Measurements from ENCODE around the gene OR2T6.

- TF ChIP-seq ZNF138 (tag by site-specific recombination; IDR thresholded peaks at IDR 0.05; ENCODE audit: borderline replicate concordance), result no peak
- no peak for TF ChIP-seq ZNF529 (tag by site-specific recombination; IDR thresholded peaks at IDR 0.05; ENCODE audit: insufficient replicate concordance)
- TF ChIP-seq ZNF473 (tag by site-specific recombination; IDR thresholded peaks at IDR 0.05), result no peak
- no peak for TF ChIP-seq ZNF350 (tag by site-specific recombination; IDR thresholded peaks at IDR 0.05)
- no peak for TF ChIP-seq ZNF362 (tag by site-specific recombination; IDR thresholded peaks at IDR 0.05)
- no peak for TF ChIP-seq CTCF (tag by site-specific recombination; IDR thresholded peaks at IDR 0.05)
- TF ChIP-seq ZNF701 (tag by site-specific recombination; IDR thresholded peaks at IDR 0.05), result no peak
- no peak for TF ChIP-seq ZNF426 (tag by site-specific recombination; IDR thresholded peaks at IDR 0.05)
- no peak for TF ChIP-seq ZBTB49 (tag by site-specific recombination; IDR thresholded peaks at IDR 0.05; ENCODE audit: low read depth)
- no peak for TF ChIP-seq ZNF155 (tag by site-specific recombination; IDR thresholded peaks at IDR 0.05)
- no peak for TF ChIP-seq ZBTB7A (tag by site-specific recombination; IDR thresholded peaks at IDR 0.05; ENCODE audit: low read depth)
- no peak for TF ChIP-seq ZNF302 (tag by site-specific recombination; IDR thresholded peaks at IDR 0.05; ENCODE audit: low read depth)
- TF ChIP-seq GLI4 (tag by site-specific recombination; IDR thresholded peaks at IDR 0.05), result no peak
- no peak for TF ChIP-seq ZIC2 (tag by site-specific recombination; IDR thresholded peaks at IDR 0.05)
Measured at GRCh38 chr1:248375446-248375845, at the start of gene OR2T6.

All from HEK293 (cell line).